ENCODE data around the gene MRPL22.
A peak's percentile ranks its signal among the peaks of the same experiment; 100 is the strongest.

MRPL22 gene

GRCh38 chr5:154940772-154941620 is at the start of gene MRPL22:
Gene MRPL22, plus strand, starts transcription at chr5:154941073. Its CDS starts 38 bp downstream, at chr5:154941111.
- H3K36me3 ChIP-seq = no peaks in the 10 kb centered on the region
- H3K4me3 ChIP-seq (ENCODE audit: low read depth in 1 of 2, low read length in 1 of 2) = peak within 1 kb of the TSS; percentile 85 to 94
- H3K4me1 ChIP-seq (ENCODE audit: control insufficient read depth in 1 of 2, insufficient read depth in 1 of 2, low read depth in 1 of 2, low read length in 1 of 2) = peaks cover 34 to 39% of the 10 kb centered on the region in 2 experiments
- peak; percentile 66 for TF ChIP-seq CTCF (IDR thresholded peaks at IDR 0.05)
- H3K27ac ChIP-seq = peak within 1 kb of the TSS; percentile 84
- no peaks in the 10 kb centered on the region for H3K9me3 ChIP-seq
- H3K27me3 ChIP-seq = no peaks in the 10 kb centered on the region

GRCh38 chr5:154892369-154892771 is 48.5 kb upstream of the MRPL22 start:
- H3K4me3 ChIP-seq (ENCODE audit: low read depth in 1 of 2, low read length in 1 of 2) = no peak overlapping the region
- H3K4me1 ChIP-seq (ENCODE audit: control insufficient read depth in 1 of 2, insufficient read depth in 1 of 2, low read depth in 1 of 2, low read length in 1 of 2) = no peaks in the 10 kb centered on the region
- H3K27me3 ChIP-seq = no peaks in the 10 kb centered on the region
- no peak for TF ChIP-seq CTCF (IDR thresholded peaks at IDR 0.05)
- H3K9me3 ChIP-seq = no peaks in the 10 kb centered on the region
- H3K36me3 ChIP-seq = peaks cover 62% of the 10 kb centered on the region
- no peak overlapping the region for H3K27ac ChIP-seq

GRCh38 chr5:154893381-154893780 is 47.5 kb upstream of the MRPL22 start:
- Histone ChIP-seq H3K9me3 (no peaks in the 10 kb centered on the region), H3K36me3 (peaks cover 59% of the 10 kb centered on the region), H3K4me3 (ENCODE audit: low read depth in 1 of 2, low read length in 1 of 2) (no peak overlapping the region), H3K27me3 (no peaks in the 10 kb centered on the region), H3K4me1 (ENCODE audit: control insufficient read depth in 1 of 2, insufficient read depth in 1 of 2, low read depth in 1 of 2, low read length in 1 of 2) (no peaks in the 10 kb centered on the region), H3K27ac (no peak overlapping the region)
- no peak for TF ChIP-seq CTCF (IDR thresholded peaks at IDR 0.05)

- H3K36me3 ChIP-seq = peaks cover 48% of the 10 kb centered on the region
- TF ChIP-seq CTCF (IDR thresholded peaks at IDR 0.05) = no peak
- no peak overlapping the region for H3K4me3 ChIP-seq (ENCODE audit: low read depth in 1 of 2, low read length in 1 of 2)
- no peak overlapping the region for H3K27ac ChIP-seq
- no peaks in the 10 kb centered on the region for H3K4me1 ChIP-seq (ENCODE audit: control insufficient read depth in 1 of 2, insufficient read depth in 1 of 2, low read depth in 1 of 2, low read length in 1 of 2)
- H3K9me3 ChIP-seq = no peaks in the 10 kb centered on the region
- no peaks in the 10 kb centered on the region for H3K27me3 ChIP-seq
These were observed 45.0 kb upstream of the MRPL22 start for GRCh38 chr5:154895606-154896561.

GRCh38 chr5:154896562-154897165 is 44.2 kb upstream of the MRPL22 start:
- Histone ChIP-seq H3K4me1 (ENCODE audit: control insufficient read depth in 1 of 2, insufficient read depth in 1 of 2, low read depth in 1 of 2, low read length in 1 of 2) (no peaks in the 10 kb centered on the region), H3K27ac (no peak overlapping the region), H3K36me3 (peaks cover 49% of the 10 kb centered on the region), H3K4me3 (ENCODE audit: low read depth in 1 of 2, low read length in 1 of 2) (no peak overlapping the region), H3K27me3 (no peaks in the 10 kb centered on the region), H3K9me3 (no peaks in the 10 kb centered on the region)
- no peak for TF ChIP-seq CTCF (IDR thresholded peaks at IDR 0.05)

All from neutrophil (primary cell).